SKM-1 treated with dmso at 0.1 percent for 144 hours (cell line): Measurements from ENCODE around the gene MST1R.
"Not testable (repeated sequence)": the region's sequence is repeated elsewhere in the genome, so short reads cannot be mapped to it uniquely, and the experiment has no call there.

ENCODE experiments used
- DNase-seq: peaks from one replicate; lab custom pipeline; 2025; ENCODE audit not compliant: unreplicated experiment; lab: John Stamatoyannopoulos, UW

The MST1R gene

GRCh38 chr3:49903451-49904424 lies at the start of gene MST1R:
TSS of gene MST1R (minus strand) at chr3:49903873. CDS start at chr3:49903609, 264 bp downstream.
- no peak for DNase-seq

- DNase-seq = no peak
Measured at GRCh38 chr3:49952924-49953323, 49.3 kb upstream of the MST1R start.

DNA sequence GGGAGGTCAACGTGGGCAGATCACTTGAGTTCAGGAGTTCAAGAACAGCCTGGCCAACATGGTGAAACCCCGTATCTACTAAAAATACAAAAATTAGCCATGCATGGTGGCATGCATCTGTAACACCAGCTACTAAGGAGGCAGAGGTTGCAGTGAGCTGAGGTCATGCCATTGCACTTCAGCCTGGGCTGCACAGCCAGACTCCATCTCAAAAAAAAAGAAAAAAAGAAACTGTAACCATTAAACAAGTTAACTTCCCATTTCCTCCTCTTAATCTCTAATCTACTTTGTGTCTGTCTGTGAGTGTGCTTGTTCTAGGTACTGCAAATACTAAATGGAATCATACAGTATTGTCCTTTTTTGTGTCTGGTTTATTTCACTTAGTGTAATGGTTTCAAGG lies 39.0 kb upstream of the MST1R start:
- DNase-seq = no peak

DNA sequence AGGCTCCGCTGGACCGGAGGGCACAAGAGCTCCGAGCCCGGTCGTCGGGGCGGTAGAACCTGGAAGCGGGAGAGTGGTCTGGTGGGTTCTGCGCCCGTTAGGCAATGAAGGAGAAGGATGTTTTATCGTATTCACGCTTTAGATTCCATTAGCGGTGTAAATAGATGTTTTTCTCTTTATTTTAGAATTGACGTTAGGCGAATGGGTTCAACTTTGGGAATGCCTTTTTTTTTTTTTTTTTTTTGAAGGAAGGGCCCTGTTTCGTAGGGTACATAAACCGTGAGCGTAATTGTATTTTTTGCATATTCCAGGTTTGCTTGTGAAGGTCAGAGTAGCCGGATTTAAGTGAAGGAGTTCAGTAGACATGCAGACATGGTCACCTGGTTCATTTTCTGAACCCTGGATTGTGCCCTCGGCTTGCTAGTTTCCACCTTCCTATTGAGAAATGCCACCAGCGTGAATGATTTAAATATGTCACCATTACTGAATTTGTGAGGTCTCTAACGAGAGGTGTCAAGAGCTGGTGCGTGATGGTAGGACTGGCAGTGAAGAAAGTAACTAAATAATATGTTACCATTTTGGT lies 37.1 kb upstream of the MST1R start:
- no peak for DNase-seq

GRCh38 chr3:49939858-49940666 lies 36.4 kb upstream of the MST1R start, which contains the start of gene RBM6:
TSS of gene RBM6 (plus strand) at chr3:49940150. CDS start at chr3:49962642, 22,492 bp downstream.
- DNase-seq = peak; percentile 99

GRCh38 chr3:49937090-49937489 lies 33.4 kb upstream of the MST1R start:
- DNase-seq = peak; percentile 55

GRCh38 chr3:49932281-49932680 lies 28.6 kb upstream of the MST1R start:
- not testable (repeated sequence) for DNase-seq

GRCh38 chr3:49930922-49931321 lies 27.2 kb upstream of the MST1R start:
- DNase-seq = no peak

GRCh38 chr3:49930168-49930690 lies 26.6 kb upstream of the MST1R start:
- DNase-seq = no peak

DNA sequence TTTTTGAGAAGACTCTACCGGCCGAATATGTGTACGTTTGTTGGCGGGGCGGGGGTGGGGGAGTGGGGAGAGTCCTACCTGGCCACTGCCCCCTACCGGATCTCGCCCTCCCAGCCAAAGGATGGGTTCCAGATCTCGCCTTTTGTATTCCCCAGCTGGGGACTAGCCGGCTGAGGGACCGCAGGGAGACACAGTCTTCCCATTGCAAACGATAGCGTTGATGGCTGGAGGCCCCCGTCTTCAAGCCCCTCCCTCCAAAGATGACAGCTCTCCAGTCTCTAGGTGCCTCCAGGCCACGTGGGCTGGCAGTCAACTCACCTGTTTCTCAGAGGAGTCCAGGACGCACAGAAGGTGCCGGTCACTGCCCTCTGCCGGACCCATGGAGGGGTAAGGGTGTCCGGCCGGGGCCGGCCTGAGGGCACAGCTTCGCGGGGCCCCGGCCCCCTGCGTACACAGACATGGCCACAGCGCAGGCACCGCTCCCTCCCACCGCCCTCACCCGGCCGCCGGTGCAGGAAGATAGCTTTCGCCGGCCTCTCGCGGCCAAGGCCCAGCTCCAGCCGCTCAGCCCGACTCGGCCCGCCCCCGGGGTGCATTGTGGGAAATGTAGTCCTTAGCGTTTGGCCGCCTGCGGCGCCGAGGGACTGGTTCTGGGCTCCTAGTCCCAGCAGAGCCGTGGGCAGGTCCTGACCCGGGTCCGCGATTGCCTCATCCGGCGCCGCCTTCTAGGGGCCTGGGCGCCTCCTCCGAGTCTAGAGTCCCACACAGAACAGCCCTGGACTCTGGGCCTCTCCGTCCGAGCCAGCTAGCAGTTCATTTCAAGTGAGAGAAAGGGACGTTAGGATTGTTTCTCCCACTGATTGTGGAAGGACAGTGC lies 25.9 kb upstream of the MST1R start, which contains the start of gene MON1A:
TSS of gene MON1A (minus strand) at position 521 of the 877 bp plus-strand sequence. CDS start 16,465 bp downstream, outside the sequence.
- DNase-seq = peak; percentile 76

DNA sequence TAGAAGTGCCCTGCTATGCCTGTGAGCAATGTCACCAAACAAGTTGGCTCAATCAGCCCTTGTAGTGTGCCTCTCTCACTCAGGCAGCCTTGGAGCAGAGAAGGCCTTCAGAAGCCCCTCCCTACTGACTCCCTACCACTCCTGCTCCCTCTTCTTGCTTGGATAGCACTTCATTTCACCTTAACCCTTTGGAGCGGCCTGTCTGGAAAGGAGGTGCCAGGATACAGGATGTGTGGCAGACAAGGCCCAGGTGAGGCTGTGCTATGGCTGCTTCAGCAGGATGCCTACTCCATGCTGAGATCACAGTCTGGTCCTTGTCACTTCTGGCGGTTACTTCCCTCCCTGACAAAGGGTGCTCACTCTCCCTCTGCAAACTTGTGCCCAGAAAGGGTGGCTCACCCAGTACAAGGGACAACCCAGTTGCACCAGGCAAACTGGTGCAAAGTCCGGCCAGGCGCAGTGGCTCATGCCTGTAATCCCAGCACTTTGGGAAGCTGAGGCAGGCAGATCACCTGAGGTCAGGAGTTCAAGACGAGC lies 24.9 kb upstream of the MST1R start:
- DNase-seq = no peak

GRCh38 chr3:49927798-49928197 lies 24.1 kb upstream of the MST1R start:
- no peak for DNase-seq

DNA sequence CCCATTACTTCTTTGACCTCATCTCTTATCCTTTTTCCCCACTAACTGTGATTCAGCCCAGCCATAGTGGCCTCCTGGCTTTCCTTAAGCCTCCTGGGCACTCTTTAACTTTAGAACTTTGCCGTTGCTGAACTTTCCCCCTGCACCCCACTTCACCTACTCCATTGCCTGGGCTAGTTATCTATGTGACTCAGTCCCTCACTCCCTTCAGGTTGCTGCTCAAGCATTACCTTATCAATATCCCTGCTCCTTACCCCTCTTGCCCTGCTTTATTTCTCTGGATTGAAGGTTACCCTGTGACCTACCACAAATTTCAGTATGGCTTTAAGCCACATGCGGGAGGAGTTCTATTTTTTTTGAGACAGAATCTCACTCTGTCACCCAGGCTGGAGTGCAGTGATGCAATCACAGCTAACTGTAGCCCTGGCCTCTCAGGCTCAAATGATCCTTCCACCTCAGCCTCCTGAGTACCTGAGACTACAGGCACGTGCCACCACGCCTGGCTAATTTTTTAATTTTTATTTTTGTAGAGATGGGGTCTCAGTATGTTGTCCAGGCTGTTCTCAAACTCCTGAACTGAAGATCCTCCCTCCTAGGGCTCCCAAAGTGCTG lies 22.6 kb upstream of the MST1R start:
- DNase-seq = no peak

- DNase-seq = no peak
Measured at GRCh38 chr3:49925485-49925884, 21.8 kb upstream of the MST1R start.

GRCh38 chr3:49924683-49925082 lies 21.0 kb upstream of the MST1R start:
- no peak for DNase-seq

GRCh38 chr3:49917806-49918590 lies 14.3 kb upstream of the MST1R start:
- DNase-seq = peak; percentile 44

- DNase-seq = peak; percentile 34
Measured at GRCh38 chr3:49916686-49917085, 13.0 kb upstream of the MST1R start.

DNA sequence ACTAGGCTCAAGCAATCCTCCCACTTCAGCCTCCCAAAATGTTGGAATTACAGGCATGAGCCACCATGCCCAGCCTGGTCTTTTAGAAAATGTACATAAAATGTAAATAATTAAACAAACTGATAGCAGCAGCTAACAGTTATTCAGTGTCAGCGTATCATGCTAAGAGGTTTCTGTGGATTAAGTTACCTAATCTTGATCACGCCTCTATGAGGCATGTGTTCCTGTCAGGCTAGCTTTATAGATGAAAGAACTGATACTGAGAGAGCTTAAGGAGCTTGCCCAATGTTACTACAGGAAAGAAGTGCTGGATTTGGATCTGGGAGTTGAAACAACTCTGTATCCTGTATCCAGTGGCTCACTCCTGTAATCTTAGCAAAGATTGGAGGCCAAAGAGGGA lies 11.2 kb upstream of the MST1R start:
- no peak for DNase-seq
